CD4-positive, alpha-beta memory T cell (primary cell): ENCODE results near the gene BATF2. TPM values are rescaled to one million over a fixed set of nuclear protein-coding genes. Genes with fewer than 3 reads are reported as not detected.

Experiments used
- CTCF ChIA-PET: fragments of 350-600 bp; sonication (Branson Sonifier 250); formaldehyde crosslinking; loops from one replicate; lab custom pipeline; 2021; ENCODE audit warnings: inconsistent platforms; ENCODE audit not compliant: partially characterized antibody; lab: Charles Lee
- POLR2A ChIA-PET: fragments of 350-600 bp; sonication (Branson Sonifier 250); formaldehyde crosslinking; loops from one replicate; lab custom pipeline; 2021; ENCODE audit not compliant: partially characterized antibody; lab: Charles Lee
- DNase-seq, 5 donors: peaks; one replicate each; pipeline versions ENCODE4 v3.0.0 to v3.0.0-alpha.2; 2020 to 2022; ENCODE audit warnings: mixed read lengths in 1 of 5
- H3K27ac ChIP-seq: one replicate; pipeline ENCODE4 v1.7.0; 2013; ENCODE audit warnings: low read depth, low read length
- H3K27me3 ChIP-seq: 2 replicates; pipeline ENCODE4 v1.7.0; 2013; ENCODE audit warnings: mild to moderate bottlenecking, low read length, moderate library complexity; ENCODE audit not compliant: insufficient read depth
- H3K36me3 ChIP-seq: 2 replicates; pipeline ENCODE4 v1.7.0; 2013; ENCODE audit warnings: mild to moderate bottlenecking, low read length, moderate library complexity; ENCODE audit not compliant: insufficient read depth
- H3K4me1 ChIP-seq: 2 replicates; pipeline ENCODE4 v1.7.0; 2013; ENCODE audit warnings: mild to moderate bottlenecking, low read length, moderate library complexity; ENCODE audit not compliant: insufficient read depth
- H3K4me3 ChIP-seq, 2 donors: one replicate each; pipeline ENCODE4 v1.7.0; 2013; ENCODE audit warnings: low read length in 2 of 2, mild to moderate bottlenecking in 1 of 2
- H3K9me3 ChIP-seq, 2 donors: one replicate each; pipeline ENCODE4 v1.7.0; 2013; ENCODE audit warnings: low read length in 2 of 2, control low read depth in 1 of 2; ENCODE audit not compliant: control insufficient read depth in 1 of 2
- H3K27ac Mint-ChIP-seq, 7 donors: one replicate each; pipeline ENCODE4 v1.8.0; 2020 to 2021; ENCODE audit warnings: mixed read lengths in 7 of 7, mild to moderate bottlenecking in 6 of 7, inconsistent platforms in 3 of 7, moderate library complexity in 3 of 7
- H3K27me3 Mint-ChIP-seq, 2 donors: one replicate each; pipeline ENCODE4 v1.8.0; 2020 to 2021; ENCODE audit warnings: mixed read lengths in 2 of 2
- H3K36me3 Mint-ChIP-seq, 2 donors: one replicate each; pipeline ENCODE4 v1.8.0; 2020 to 2021; ENCODE audit warnings: mixed read lengths in 2 of 2, inconsistent platforms in 1 of 2, mild to moderate bottlenecking in 1 of 2
- H3K4me1 Mint-ChIP-seq, 4 donors: one replicate each; pipeline ENCODE4 v1.8.0; 2020 to 2021; ENCODE audit warnings: mixed read lengths in 4 of 4, mild to moderate bottlenecking in 1 of 4
- H3K4me3 Mint-ChIP-seq, 8 donors: one replicate each; pipeline ENCODE4 v1.8.0; 2020 to 2021; ENCODE audit warnings: mixed read lengths in 8 of 8, mild to moderate bottlenecking in 7 of 8, moderate library complexity in 6 of 8, inconsistent platforms in 3 of 8
- H3K9me3 Mint-ChIP-seq, 8 donors: one replicate each; pipeline ENCODE4 v1.8.0; 2020 to 2021; ENCODE audit warnings: mixed read lengths in 8 of 8, mild to moderate bottlenecking in 5 of 8, inconsistent platforms in 3 of 8, moderate library complexity in 1 of 8
- intact Hi-C: fragments of 100-400 bp; cut with micrococcal nuclease; formaldehyde crosslinking; loops from one replicate; pipeline ENCODE4 v1.15.1; 2023
- polyA plus RNA-seq, 2 donors: library from polyadenylated mRNA; unstranded; fragments of 300-500 nt; fragmentation: Illumina TruSeq; gene quantifications; one replicate each; pipeline ENCODE4 v1.2.3, GENCODE V29; 2021
- total RNA-seq, 2 experiments: library from RNA; stranded (reverse); gene quantifications; one replicate each; pipeline ENCODE4 v1.2.3, GENCODE V29; 2021

Gene BATF2
- total and polyA plus RNA-seq, 4 experiments from 2014 or later: 0.17 TPM; not detected in 3

DNA sequence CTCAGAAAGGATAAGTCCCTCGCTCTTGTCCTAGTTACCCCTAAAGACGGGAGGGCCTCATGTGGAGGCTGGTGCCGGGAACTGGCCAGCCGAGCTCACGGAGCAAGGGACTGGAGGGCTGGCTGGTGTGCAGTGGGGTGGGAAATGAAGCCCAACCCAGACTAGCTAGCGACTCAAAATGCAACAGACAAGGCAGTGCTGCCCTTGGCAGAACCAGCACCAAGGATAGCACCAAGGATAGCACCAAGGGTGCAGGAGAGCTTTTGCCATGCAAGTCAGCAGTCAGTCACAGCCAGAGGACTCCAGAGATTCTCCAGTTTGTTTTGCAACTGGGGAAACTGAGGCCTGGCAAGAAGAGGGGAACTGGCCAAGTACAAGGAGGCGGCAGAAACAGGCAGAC lies 6.5 kb upstream of the BATF2 start:
- DNase-seq: no peak
- ChIA-PET POLR2A (interaction anchor here (0.9 kb wide), 1 partner anchor 49 kb away, joined by 3 read pairs; no protein-coding TSS in a partner anchor), CTCF (interaction anchor here (1.5 kb wide), 1 partner anchor 11 kb away, joined by 3 read pairs; the partner anchor contains the start of gene ARL2)

GRCh38 chr11:65002706-65003105 lies 5.9 kb upstream of the BATF2 start:
- intact Hi-C loops: no loop called here
- CTCF ChIA-PET: interaction anchor here (1.5 kb wide), 1 partner anchor 11 kb away, joined by 3 read pairs; the partner anchor contains the start of gene ARL2
- Mint-ChIP-seq H3K9me3 (no peaks in the 10 kb centered on the region), H3K36me3 (no peaks in the 10 kb centered on the region), H3K27ac (no peak overlapping the region), H3K27me3 (no peaks in the 10 kb centered on the region), H3K4me3 (no peak overlapping the region), H3K4me1 (peaks cover 7 to 16% (median 10%) of the 10 kb centered on the region in 4 donors)
- Histone ChIP-seq H3K9me3 (no peaks in the 10 kb centered on the region), H3K4me3 (no peak overlapping the region), H3K27me3 (no peaks in the 10 kb centered on the region), H3K36me3 (no peaks in the 10 kb centered on the region), H3K4me1 (peaks cover 11% of the 10 kb centered on the region), H3K27ac (no peak overlapping the region)
- POLR2A ChIA-PET: interaction anchor here (0.9 kb wide), 1 partner anchor 49 kb away, joined by 3 read pairs; no protein-coding TSS in a partner anchor
- DNase-seq: no peak

More for the DNA sequence above, 6.5 kb upstream of the BATF2 start:
- peaks cover 4 to 12% (median 6%) of the 10 kb centered on the region in 4 donors for H3K4me1 Mint-ChIP-seq
- no peak overlapping the region for H3K27ac Mint-ChIP-seq
- H3K4me1 ChIP-seq: peaks cover 11% of the 10 kb centered on the region
- H3K27me3 ChIP-seq: no peaks in the 10 kb centered on the region
- H3K27me3 Mint-ChIP-seq: no peaks in the 10 kb centered on the region
- H3K9me3 ChIP-seq: no peaks in the 10 kb centered on the region
- H3K36me3 Mint-ChIP-seq: no peaks in the 10 kb centered on the region
- H3K4me3 ChIP-seq: no peak overlapping the region
- H3K4me3 Mint-ChIP-seq: no peak overlapping the region
- no peaks in the 10 kb centered on the region for H3K9me3 Mint-ChIP-seq
- intact Hi-C loops: no loop called here
- no peak overlapping the region for H3K27ac ChIP-seq
- no peaks in the 10 kb centered on the region for H3K36me3 ChIP-seq

- H3K4me3 ChIP-seq: no peak overlapping the region
- Mint-ChIP-seq H3K36me3 (no peaks in the 10 kb centered on the region), H3K9me3 (no peaks in the 10 kb centered on the region), H3K4me3 (no peak overlapping the region), H3K4me1 (peaks cover 7 to 16% (median 10%) of the 10 kb centered on the region in 4 donors), H3K27ac (no peak overlapping the region), H3K27me3 (peaks cover 0 to 1% of the 10 kb centered on the region in 2 donors)
- no peak for DNase-seq
- CTCF ChIA-PET: interaction anchor here (1.6 kb wide), 1 partner anchor 13 kb away, joined by 6 read pairs; no protein-coding TSS in a partner anchor
- H3K27me3 ChIP-seq: no peaks in the 10 kb centered on the region
- no peak overlapping the region for H3K27ac ChIP-seq
- POLR2A ChIA-PET: interaction anchor here (0.6 kb wide), 1 partner anchor 442 kb away, joined by 3 read pairs; no protein-coding TSS in a partner anchor
- no peaks in the 10 kb centered on the region for H3K36me3 ChIP-seq
- intact Hi-C loops: no loop called here
- H3K4me1 ChIP-seq: peaks cover 16% of the 10 kb centered on the region
- no peaks in the 10 kb centered on the region for H3K9me3 ChIP-seq
Measured at GRCh38 chr11:64999478-64999877, 2.7 kb upstream of the BATF2 start.

DNA sequence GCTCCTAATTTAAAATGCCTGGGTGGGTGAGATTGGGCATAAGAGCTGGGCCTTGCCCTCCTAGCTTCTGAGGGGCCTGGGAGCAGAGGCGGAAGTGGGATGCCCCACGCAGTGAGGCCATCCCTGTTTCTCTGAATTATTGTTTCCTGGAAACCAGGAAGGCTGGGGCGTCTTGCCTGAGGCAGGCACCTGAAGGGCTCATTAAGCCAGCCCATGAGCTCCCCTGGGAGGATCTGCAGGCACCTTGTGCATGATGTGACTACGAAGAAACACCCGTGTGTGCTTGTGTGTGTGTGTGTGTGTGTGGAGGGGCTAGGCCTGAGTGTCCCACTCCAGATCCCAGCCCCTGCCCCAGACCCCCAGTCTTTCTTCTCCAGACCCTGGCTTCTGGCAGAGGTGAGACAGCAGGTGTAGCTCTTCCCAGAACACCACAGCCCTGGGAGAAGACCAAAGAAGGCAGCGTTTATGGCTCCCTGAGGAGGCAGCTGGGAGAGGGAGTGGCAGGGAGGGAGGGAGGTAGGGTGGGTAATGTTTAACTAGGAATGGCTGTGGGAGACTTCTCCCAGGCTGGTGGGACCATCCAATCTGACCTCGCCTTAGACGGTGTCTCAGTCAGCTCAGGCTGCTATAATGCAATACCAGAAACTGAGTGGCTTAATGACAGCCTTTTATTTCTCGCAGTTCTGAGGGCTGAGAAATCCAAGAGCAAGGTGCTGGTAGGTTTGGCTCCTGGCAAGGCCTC lies 2.1 kb upstream of the BATF2 start:
- H3K4me3 Mint-ChIP-seq: peak overlapping the region in 3 of 8 donors; percentile 9 to 57 (median 53)

GRCh38 chr11:64998141-64998540 lies 1.4 kb upstream of the BATF2 start:
- H3K4me1 ChIP-seq: peaks cover 16% of the 10 kb centered on the region
- H3K4me3 ChIP-seq: no peak overlapping the region
- Mint-ChIP-seq H3K4me3 (peak overlapping the region in 2 of 8 donors; percentile 1 to 53), H3K9me3 (no peaks in the 10 kb centered on the region), H3K27ac (peak overlapping the region in 4 of 7 donors; percentile 7 to 85 (median 29)), H3K36me3 (no peaks in the 10 kb centered on the region), H3K27me3 (peaks cover 0 to 1% of the 10 kb centered on the region in 2 donors), H3K4me1 (peaks cover 7 to 16% (median 10%) of the 10 kb centered on the region in 4 donors)
- no peaks in the 10 kb centered on the region for H3K9me3 ChIP-seq
- no peak overlapping the region for H3K27ac ChIP-seq
- CTCF ChIA-PET: interaction anchor here (0.7 to 1.7 kb wide), 2 partner anchors 14 to 29 kb away, joined by 3 to 7 read pairs; partner anchors contain the start of gene SNX15
- no peaks in the 10 kb centered on the region for H3K27me3 ChIP-seq
- intact Hi-C loops: no loop called here
- POLR2A ChIA-PET: no interaction called here
- no peaks in the 10 kb centered on the region for H3K36me3 ChIP-seq
- DNase-seq: no peak

More for the DNA sequence above, 2.1 kb upstream of the BATF2 start:
- Histone ChIP-seq H3K36me3 (no peaks in the 10 kb centered on the region), H3K4me3 (no peak overlapping the region), H3K27ac (peak overlapping the region; percentile 21), H3K9me3 (no peaks in the 10 kb centered on the region), H3K4me1 (peaks cover 16% of the 10 kb centered on the region), H3K27me3 (no peaks in the 10 kb centered on the region)
- POLR2A ChIA-PET: no interaction called here
- CTCF ChIA-PET: interaction anchor here (0.7 to 1.7 kb wide), 2 partner anchors 14 to 28 kb away, joined by 3 to 7 read pairs; partner anchors contain the start of gene SNX15
- Mint-ChIP-seq H3K27ac (peak overlapping the region; percentile 11 to 85 (median 47)), H3K9me3 (no peaks in the 10 kb centered on the region), H3K4me1 (peaks cover 7 to 16% (median 10%) of the 10 kb centered on the region in 4 donors), H3K27me3 (peaks cover 0 to 1% of the 10 kb centered on the region in 2 donors), H3K36me3 (no peaks in the 10 kb centered on the region)
- intact Hi-C loops: no loop called here
- no peak for DNase-seq

GRCh38 chr11:64996327-64996709 lies 453 bp downstream of the BATF2 start:
- Histone ChIP-seq H3K4me1 (peaks cover 16% of the 10 kb centered on the region), H3K4me3 (no peak overlapping the region), H3K27me3 (no peaks in the 10 kb centered on the region), H3K27ac (no peak overlapping the region), H3K9me3 (no peaks in the 10 kb centered on the region), H3K36me3 (no peaks in the 10 kb centered on the region)
- CTCF ChIA-PET: interaction anchor here (0.7 to 1.1 kb wide), 3 partner anchors 18 to 148 kb away, joined by 3 to 5 read pairs (median 5); partner anchors contain the start of gene ARL2
- no peak overlapping the region for H3K4me3 Mint-ChIP-seq
- H3K27me3 Mint-ChIP-seq: peaks cover 0 to 1% of the 10 kb centered on the region in 2 donors
- POLR2A ChIA-PET: no interaction called here
- no peak overlapping the region for H3K27ac Mint-ChIP-seq
- H3K4me1 Mint-ChIP-seq: peaks cover 7 to 22% (median 11%) of the 10 kb centered on the region in 4 donors
- no peaks in the 10 kb centered on the region for H3K9me3 Mint-ChIP-seq
- intact Hi-C loops: no loop called here
- no peaks in the 10 kb centered on the region for H3K36me3 Mint-ChIP-seq
- no peak for DNase-seq

DNA sequence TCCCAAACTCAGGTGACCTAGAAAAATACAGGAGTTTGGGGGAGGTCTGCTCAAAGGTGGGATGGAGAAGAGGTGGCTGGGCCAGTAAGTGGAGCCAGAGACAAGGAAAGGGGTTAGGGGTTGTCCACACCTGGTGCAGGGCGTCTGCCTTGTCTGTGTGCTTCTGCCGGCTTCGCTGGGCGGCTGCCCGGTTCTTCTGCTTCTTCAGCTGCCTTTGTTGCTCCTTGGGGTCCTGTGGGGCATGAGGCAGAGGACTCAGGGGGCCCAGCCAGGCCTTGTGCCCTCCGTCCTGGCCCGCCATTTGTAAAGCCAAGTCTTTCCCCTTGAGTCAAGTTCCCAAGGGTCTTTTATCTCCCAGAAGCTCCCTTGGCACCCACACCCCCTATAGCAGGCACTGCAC lies 2.5 kb downstream of the BATF2 start:
- Mint-ChIP-seq H3K27me3 (peaks cover 0 to 1% of the 10 kb centered on the region in 2 donors), H3K27ac (peak overlapping the region in 1 of 7 donors; percentile 81)

More for the DNA sequence above, 2.5 kb downstream of the BATF2 start:
- Histone ChIP-seq H3K9me3 (no peaks in the 10 kb centered on the region), H3K27ac (no peak overlapping the region), H3K4me3 (no peak overlapping the region), H3K27me3 (no peaks in the 10 kb centered on the region), H3K36me3 (no peaks in the 10 kb centered on the region), H3K4me1 (peaks cover 26% of the 10 kb centered on the region)
- ChIA-PET POLR2A (no interaction called here), CTCF (no interaction called here)
- Mint-ChIP-seq H3K4me3 (no peak overlapping the region), H3K4me1 (peaks cover 17 to 32% (median 23%) of the 10 kb centered on the region in 4 donors), H3K36me3 (no peaks in the 10 kb centered on the region), H3K9me3 (no peaks in the 10 kb centered on the region)
- intact Hi-C loops: no loop called here
- no peak for DNase-seq
